HFFc6 (cell line): ENCODE measurements around the gene FYN. TPM values are rescaled to one million over a fixed set of nuclear protein-coding genes. Genes with fewer than 3 reads are reported as not detected.

Experiments used
- DNase-seq: peaks from one replicate; pipeline ENCODE4 v3.0.0-alpha.2; 2018
- H3K27ac Mint-ChIP-seq: 2 replicates; pipeline ENCODE4 v1.8.0; 2020; ENCODE audit warnings: mild to moderate bottlenecking, mixed read lengths
- H3K27me3 Mint-ChIP-seq: 2 replicates; pipeline ENCODE4 v1.8.0; 2021; ENCODE audit warnings: mild to moderate bottlenecking, moderate library complexity, mixed read lengths; ENCODE audit not compliant: insufficient read depth
- H3K36me3 Mint-ChIP-seq: 2 replicates; pipeline ENCODE4 v1.8.0; 2021; ENCODE audit warnings: low read depth, mixed read lengths
- H3K4me1 Mint-ChIP-seq: 2 replicates; pipeline ENCODE4 v1.8.0; 2020; ENCODE audit warnings: low read depth, mixed read lengths
- H3K4me3 Mint-ChIP-seq: 2 replicates; pipeline ENCODE4 v1.8.0; 2020; ENCODE audit warnings: mild to moderate bottlenecking, moderate library complexity, mixed read lengths
- H3K9me3 Mint-ChIP-seq: 2 replicates; pipeline ENCODE4 v1.8.0; 2020; ENCODE audit warnings: mild to moderate bottlenecking, mixed read lengths
- CTCF ChIP-seq: fragments of 200-600 bp; sonication (generic); IDR thresholded peaks from 2 replicates; pipeline ENCODE4 v1.5.0; 2021; ENCODE audit warnings: antibody characterized with exemption, mild to moderate bottlenecking
- total RNA-seq, 6 experiments: library from RNA; stranded (reverse); fragmentation: NEBNext Ultra II Directional; extraction: Animal tissue kit (Norgen Biotek cat#: 25700); gene quantifications; 2 replicates in 1 of 6; 3 replicates in 5 of 6; pipeline ENCODE4 v1.2.3, GENCODE V29; 2021

The FYN gene
- total RNA-seq, 6 experiments from 2014 or later: 41.5 to 59.9 (median 49.7) TPM

- H3K36me3 Mint-ChIP-seq: no peaks in the 10 kb centered on the region
- peak overlapping the region; percentile 18; the same call in 1 of the 2 replicates for H3K4me3 Mint-ChIP-seq
- TF ChIP-seq CTCF: no peak
- peak; percentile 82 for DNase-seq
- peaks cover 56% of the 10 kb centered on the region for H3K4me1 Mint-ChIP-seq
- H3K27me3 Mint-ChIP-seq: no peaks in the 10 kb centered on the region
- no peaks in the 10 kb centered on the region for H3K9me3 Mint-ChIP-seq
- H3K27ac Mint-ChIP-seq: peak overlapping the region; percentile 48
These were observed 216.1 kb downstream of the FYN start for GRCh38 chr6:111657146-111657545.

GRCh38 chr6:111653979-111654378 is 219.3 kb downstream of the FYN start:
- Mint-ChIP-seq H3K27me3 (no peaks in the 10 kb centered on the region), H3K4me1 (peaks cover 41% of the 10 kb centered on the region), H3K4me3 (no peak overlapping the region), H3K27ac (no peak overlapping the region), H3K9me3 (no peaks in the 10 kb centered on the region), H3K36me3 (no peaks in the 10 kb centered on the region)
- no peak for DNase-seq
- TF ChIP-seq CTCF: no peak

GRCh38 chr6:111653434-111653833 is 219.8 kb downstream of the FYN start:
- H3K36me3 Mint-ChIP-seq: no peaks in the 10 kb centered on the region
- no peak overlapping the region for H3K4me3 Mint-ChIP-seq
- H3K27ac Mint-ChIP-seq: no peak overlapping the region
- TF ChIP-seq CTCF: no peak
- H3K9me3 Mint-ChIP-seq: no peaks in the 10 kb centered on the region
- H3K4me1 Mint-ChIP-seq: peaks cover 35% of the 10 kb centered on the region
- no peaks in the 10 kb centered on the region for H3K27me3 Mint-ChIP-seq
- no peak for DNase-seq

- no peak for DNase-seq
- no peak for TF ChIP-seq CTCF
- Mint-ChIP-seq H3K9me3 (no peaks in the 10 kb centered on the region), H3K4me3 (no peak overlapping the region), H3K36me3 (no peaks in the 10 kb centered on the region), H3K27ac (no peak overlapping the region), H3K4me1 (peaks cover 24% of the 10 kb centered on the region), H3K27me3 (no peaks in the 10 kb centered on the region)
These were observed 221.1 kb downstream of the FYN start for GRCh38 chr6:111652156-111652555.

- H3K27ac Mint-ChIP-seq: no peak overlapping the region
- no peaks in the 10 kb centered on the region for H3K36me3 Mint-ChIP-seq
- peaks cover 16% of the 10 kb centered on the region for H3K4me1 Mint-ChIP-seq
- no peaks in the 10 kb centered on the region for H3K27me3 Mint-ChIP-seq
- no peak for TF ChIP-seq CTCF
- no peak overlapping the region for H3K4me3 Mint-ChIP-seq
- no peak for DNase-seq
- H3K9me3 Mint-ChIP-seq: no peaks in the 10 kb centered on the region
These were observed 221.8 kb downstream of the FYN start for GRCh38 chr6:111651185-111652034.
